Neutrophil (primary cell): Measurements from ENCODE around the gene ATP8A1.

Source experiments
- H3K27ac ChIP-seq: fragments of 200-600 bp; sonication (generic); 2 replicates; pipeline ENCODE4 v1.5.1; 2016; ENCODE audit warnings: mild to moderate bottlenecking, moderate library complexity
- H3K27me3 ChIP-seq: fragments of 200-600 bp; sonication (generic); 2 replicates; pipeline ENCODE4 v1.6.0; 2016; ENCODE audit warnings: mild to moderate bottlenecking
- H3K36me3 ChIP-seq: fragments of 200-600 bp; sonication (generic); 2 replicates; pipeline ENCODE4 v1.5.1; 2017
- H3K4me1 ChIP-seq, 2 experiments: fragments of 200-600 bp in 1 of 2; sonication (generic) in 1 of 2; 1 replicate in 1 of 2; 2 replicates in 1 of 2; pipeline versions ENCODE4 v1.5.1 to v1.6.1; 2013 to 2016; ENCODE audit warnings: low read depth in 1 of 2, low read length in 1 of 2, mild to moderate bottlenecking in 1 of 2, moderate library complexity in 1 of 2; ENCODE audit not compliant: control insufficient read depth in 1 of 2, insufficient read depth in 1 of 2
- H3K4me3 ChIP-seq, 2 experiments: fragments of 200-600 bp in 1 of 2; sonication (generic) in 1 of 2; 1 replicate in 1 of 2; 2 replicates in 1 of 2; pipeline ENCODE4 v1.5.1; 2013 to 2016; ENCODE audit warnings: low read depth in 1 of 2, low read length in 1 of 2, mild to moderate bottlenecking in 1 of 2, moderate library complexity in 1 of 2
- H3K9me3 ChIP-seq: fragments of 200-600 bp; sonication (generic); 2 replicates; pipeline ENCODE4 v1.5.1; 2016
- CTCF ChIP-seq: fragments of 200-600 bp; sonication (generic); IDR thresholded peaks from 2 replicates; pipeline ENCODE4 v1.5.1; 2016; ENCODE audit warnings: antibody characterized with exemption

The ATP8A1 gene

DNA sequence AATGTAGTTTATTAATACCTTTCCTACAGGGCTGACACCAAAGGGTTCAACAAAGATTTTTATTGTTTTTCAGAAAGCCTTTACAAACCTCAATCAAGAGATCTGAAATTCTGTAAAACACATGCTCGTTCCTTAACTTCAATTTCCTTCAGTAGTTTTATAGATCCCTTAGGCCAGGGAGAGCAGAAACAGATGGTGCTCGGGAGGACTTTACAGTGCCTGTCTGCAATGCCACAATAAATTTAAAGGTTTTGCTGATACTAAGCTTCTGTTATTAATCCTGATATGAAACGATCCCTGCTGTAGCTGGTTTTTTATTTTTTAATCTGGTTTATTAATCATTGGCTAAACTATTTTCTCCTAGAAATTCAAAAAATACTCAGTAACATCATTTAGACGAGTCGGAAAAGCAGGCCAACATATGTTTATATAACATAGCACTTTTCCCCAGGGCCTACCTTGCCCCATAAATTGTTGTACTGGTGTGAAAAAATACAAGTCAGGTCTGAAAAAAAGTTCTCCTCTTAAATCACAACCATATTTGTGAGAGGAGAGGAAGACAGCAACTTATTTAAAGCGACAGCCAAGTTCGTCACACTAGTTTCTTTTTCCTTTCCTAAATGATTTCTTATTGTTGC is 219.9 kb downstream of the ATP8A1 start:
- Histone ChIP-seq H3K4me3 (no peak overlapping the region), H3K9me3 (no peaks in the 10 kb centered on the region), H3K27ac (no peak overlapping the region), H3K4me1 (no peaks in the 10 kb centered on the region), H3K36me3 (peaks cover 85% of the 10 kb centered on the region), H3K27me3 (no peaks in the 10 kb centered on the region)
- no peak for TF ChIP-seq CTCF

DNA sequence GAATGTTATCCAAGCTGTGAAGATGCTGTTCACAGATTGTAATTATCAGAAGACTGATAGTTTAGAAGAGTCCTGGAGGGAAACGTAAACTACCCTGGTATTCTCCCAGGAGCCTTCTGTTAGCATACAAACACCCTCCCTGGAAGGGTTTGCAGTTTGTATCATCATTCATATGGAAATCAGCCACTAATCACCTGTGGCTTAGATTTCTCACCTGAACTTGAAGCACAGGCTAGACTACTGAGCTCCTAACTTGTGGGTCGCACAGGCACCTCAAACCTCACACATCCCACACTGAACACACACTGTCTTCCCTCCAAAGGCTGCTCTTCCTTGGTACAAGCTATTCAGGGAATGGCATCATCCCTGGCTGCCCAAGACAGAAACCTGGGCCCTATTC is 228.9 kb downstream of the ATP8A1 start:
- Histone ChIP-seq H3K4me1 (no peaks in the 10 kb centered on the region), H3K9me3 (no peaks in the 10 kb centered on the region), H3K36me3 (peaks cover 54% of the 10 kb centered on the region), H3K4me3 (no peak overlapping the region), H3K27ac (no peak overlapping the region), H3K27me3 (no peaks in the 10 kb centered on the region)
- no peak for TF ChIP-seq CTCF

- peaks cover 66% of the 10 kb centered on the region for H3K36me3 ChIP-seq
Measured at GRCh38 chr4:42425146-42426065, 231.5 kb downstream of the ATP8A1 start.

DNA sequence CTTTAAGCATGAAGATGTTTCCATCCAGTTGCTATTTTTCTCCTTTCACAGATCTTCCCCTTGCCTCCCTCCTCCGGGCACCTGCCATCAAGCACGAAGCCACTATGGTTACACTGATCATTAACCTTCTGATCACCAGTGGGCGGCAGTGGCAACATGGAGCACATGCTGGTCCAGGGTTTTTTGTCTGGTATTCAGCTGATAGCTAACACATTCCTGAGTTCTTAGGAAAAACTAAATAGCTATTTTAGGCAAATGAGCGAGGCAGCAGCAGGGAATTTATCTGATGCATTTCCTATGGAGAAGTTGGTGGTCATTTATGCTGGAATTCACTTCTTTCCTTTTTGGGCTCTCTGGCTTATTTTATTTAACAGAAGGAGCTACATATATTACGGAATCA is 236.8 kb downstream of the ATP8A1 start:
- no peaks in the 10 kb centered on the region for H3K9me3 ChIP-seq
- H3K4me3 ChIP-seq: no peak overlapping the region
- no peaks in the 10 kb centered on the region for H3K27me3 ChIP-seq
- H3K27ac ChIP-seq: no peak overlapping the region
- peaks cover 66% of the 10 kb centered on the region for H3K36me3 ChIP-seq
- H3K4me1 ChIP-seq: no peaks in the 10 kb centered on the region
- no peak for TF ChIP-seq CTCF

More at GRCh38 chr4:42425146-42426065, 231.5 kb downstream of the ATP8A1 start:
- Histone ChIP-seq H3K27ac (no peak overlapping the region), H3K9me3 (no peaks in the 10 kb centered on the region), H3K4me3 (no peak overlapping the region), H3K27me3 (no peaks in the 10 kb centered on the region), H3K4me1 (no peaks in the 10 kb centered on the region)
- TF ChIP-seq CTCF: no peak

- Histone ChIP-seq H3K4me3 (no peak overlapping the region), H3K36me3 (peaks cover 68% of the 10 kb centered on the region), H3K4me1 (no peaks in the 10 kb centered on the region), H3K27me3 (no peaks in the 10 kb centered on the region), H3K27ac (no peak overlapping the region), H3K9me3 (no peaks in the 10 kb centered on the region)
- no peak for TF ChIP-seq CTCF
Measured at GRCh38 chr4:42417550-42417949, 239.4 kb downstream of the ATP8A1 start.
